Mesenteric fat pad (tissue), 1 donor: Measurements from ENCODE around the gene GARIN5A. TPM values are rescaled to one million over a fixed set of nuclear protein-coding genes. Genes with fewer than 3 reads are reported as not detected.
"Not testable (repeated sequence)": the region's sequence is repeated elsewhere in the genome, so short reads cannot be mapped to it uniquely, and the experiment has no call there.

Experiments used
- DNase-seq: peaks from one replicate; pipeline ENCODE4 v3.0.0-alpha.2; 2020; ENCODE audit warnings: low spot score
- total RNA-seq: library from RNA; stranded (reverse); fragmentation: NEBNext Ultra II Directional; extraction: Animal tissue kit (Norgen Biotek cat#: 25700); gene quantifications from one replicate; pipeline ENCODE4 v1.2.1, GENCODE V29; 2021
- donor health status: DM: yes; HTN: yes; CAD: no.

GARIN5A gene
- total RNA-seq, 1 donor from 2014 or later, result 0.35 TPM

DNA sequence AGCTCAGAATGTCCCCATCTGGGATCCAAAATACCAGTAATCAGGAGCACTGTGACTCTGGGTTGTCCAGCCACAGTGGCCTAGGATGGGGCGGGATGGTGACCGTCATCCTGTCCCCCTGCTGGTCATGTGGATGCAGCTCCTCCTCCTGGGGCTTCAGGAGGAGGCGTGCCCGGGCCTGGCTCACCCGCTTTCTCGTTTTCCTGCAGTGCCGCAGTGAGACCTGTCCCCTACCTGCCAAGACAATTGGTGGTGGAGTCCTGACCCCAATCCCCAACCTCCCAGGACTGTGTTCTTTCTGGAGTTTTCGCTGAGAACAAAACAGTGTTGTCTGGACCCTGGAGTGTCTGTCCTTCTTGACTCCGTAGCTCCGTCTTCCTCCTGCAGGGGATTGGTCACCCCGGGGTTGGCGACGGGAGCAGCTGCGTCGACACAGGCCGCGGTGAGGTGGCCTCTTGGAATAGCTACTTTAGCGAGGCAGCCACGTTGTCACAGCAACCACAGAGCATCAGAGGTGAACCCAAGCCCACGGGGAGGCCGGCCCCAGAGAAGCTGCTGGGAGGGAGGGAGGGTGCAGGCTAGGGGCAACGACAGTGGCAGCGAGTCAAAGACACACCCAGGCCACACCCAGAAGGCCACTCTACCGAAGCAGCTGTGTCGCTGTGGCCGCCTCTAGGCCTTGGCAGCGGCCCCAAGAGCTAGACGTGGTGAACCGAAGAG, 10.5 kb downstream of the GARIN5A start:
- DNase-seq, result no peak

DNA sequence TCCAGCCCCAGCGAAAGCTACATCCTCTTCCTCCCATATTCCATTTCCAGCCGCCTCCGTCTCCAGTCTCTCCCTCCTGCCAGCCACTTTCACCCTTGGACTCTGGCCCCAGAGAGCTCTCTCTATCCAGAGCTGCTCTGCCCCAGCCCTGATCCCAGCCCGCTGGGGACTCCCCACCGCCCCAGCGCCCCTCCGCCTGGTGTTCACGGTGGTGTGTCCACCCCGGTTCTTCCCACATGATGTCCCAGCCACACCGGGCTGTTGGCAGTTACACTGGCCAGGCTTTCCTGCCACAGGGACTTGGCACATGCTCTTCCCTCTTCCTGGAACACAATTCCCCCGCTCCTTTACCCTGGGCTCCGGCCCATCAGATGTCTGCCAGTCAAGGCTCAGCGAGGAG, 11.6 kb downstream of the GARIN5A start:
- DNase-seq, result no peak

DNA sequence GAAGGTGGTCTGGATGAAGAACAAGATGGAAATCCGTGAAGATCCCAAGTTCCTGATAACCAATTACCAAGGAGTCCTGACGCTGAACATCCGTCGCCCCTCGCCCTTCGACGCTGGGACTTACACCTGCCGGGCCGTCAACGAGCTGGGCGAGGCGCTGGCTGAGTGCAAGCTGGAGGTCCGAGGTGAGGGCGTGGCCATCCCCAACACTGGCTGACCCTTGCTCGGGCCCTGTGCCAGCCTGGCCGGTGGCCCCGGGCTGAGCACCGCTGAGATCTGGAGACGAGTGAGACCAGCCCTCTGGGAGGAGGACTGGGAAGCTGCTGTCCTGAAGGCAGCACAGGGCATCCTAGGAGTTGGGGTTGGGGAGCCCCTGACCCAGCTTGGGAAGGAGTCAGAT, 12.3 kb downstream of the GARIN5A start:
- no peak for DNase-seq

DNA sequence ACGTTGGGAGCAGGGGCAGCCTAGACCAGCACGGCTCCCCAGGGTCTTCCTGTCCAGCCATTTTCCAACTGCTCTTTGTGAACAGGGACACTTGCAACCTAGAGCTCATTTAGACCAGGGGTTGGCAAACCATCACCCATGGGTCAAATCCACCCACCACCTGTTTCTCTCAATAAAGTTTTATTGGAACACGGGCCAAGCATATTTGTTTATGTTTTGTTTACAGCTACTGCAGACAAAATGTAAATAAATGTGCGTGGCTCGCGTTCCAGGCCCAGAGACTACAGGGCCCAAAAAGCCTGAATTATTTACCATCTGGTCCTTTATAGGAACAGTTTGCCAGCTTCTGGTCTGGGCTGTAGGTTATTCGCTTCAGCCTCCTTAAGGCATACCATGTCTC, 13.7 kb downstream of the GARIN5A start:
- DNase-seq, result no peak

DNA sequence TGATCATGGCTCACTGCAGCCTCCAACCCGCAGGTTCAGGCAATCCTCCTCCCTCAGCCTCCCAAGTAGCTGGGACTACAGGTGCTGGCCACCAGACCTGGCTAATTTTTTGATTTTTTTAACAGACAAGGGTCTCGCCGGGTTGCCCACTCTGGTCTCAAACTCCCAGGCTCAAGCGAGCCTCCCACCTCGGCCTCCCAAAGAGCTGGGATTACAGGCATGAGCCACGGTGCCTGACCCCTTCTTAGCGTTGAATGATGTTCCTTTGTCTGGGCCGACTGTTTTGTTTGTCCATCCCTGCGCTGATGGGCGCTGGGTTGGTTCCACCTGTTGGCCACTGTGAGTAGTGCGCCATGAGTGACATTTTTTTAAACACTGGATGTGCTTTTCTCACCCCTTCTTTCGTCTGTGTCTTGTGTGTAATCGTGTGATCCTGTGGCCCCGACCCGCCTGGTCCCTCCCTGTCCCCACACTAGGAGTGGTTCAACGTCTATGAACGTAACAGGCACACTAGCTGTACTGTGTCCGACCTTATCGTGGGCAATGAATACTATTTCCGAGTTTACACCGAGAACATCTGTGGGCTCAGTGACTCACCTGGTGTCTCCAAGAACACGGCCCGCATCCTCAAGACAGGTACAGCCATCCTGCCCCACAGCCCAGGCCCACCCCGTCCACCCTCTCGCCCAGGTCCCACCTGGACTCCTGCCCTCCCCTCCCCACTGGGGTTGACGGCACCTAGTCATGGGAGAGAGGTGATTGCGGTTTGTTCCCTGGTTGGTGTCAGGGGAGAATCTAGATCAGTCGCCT, 15.4 kb downstream of the GARIN5A start:
- no peak for DNase-seq

DNA sequence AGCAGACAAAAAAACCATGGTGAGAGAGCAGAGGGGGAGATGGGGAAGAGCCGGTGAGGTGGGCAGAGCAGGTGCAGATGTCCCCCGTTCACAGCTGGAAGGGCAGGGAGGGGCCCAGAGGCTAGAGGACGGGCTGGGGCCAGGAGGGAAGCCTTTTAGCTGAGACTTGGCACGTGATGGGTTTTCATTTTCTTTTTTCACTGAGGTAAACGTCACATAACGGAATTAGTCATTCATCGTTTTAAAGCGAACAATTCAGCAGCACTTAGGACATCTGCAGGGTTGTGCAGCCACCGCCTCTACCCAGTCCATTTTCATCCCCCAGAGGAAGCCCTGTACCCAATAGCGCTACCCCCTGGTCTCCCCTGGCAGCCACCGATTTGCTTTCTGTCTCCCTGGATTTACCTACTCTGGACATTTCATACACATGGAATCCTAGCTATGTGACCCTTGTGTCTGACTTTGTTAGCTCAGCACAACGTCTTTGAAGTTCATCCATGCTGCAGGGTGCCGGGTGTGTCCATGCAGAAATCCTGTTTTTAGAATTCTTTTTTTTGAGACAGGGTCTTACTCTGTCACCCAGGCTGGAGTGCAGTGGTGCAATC, 16.4 kb downstream of the GARIN5A start:
- DNase-seq, result no peak

DNA sequence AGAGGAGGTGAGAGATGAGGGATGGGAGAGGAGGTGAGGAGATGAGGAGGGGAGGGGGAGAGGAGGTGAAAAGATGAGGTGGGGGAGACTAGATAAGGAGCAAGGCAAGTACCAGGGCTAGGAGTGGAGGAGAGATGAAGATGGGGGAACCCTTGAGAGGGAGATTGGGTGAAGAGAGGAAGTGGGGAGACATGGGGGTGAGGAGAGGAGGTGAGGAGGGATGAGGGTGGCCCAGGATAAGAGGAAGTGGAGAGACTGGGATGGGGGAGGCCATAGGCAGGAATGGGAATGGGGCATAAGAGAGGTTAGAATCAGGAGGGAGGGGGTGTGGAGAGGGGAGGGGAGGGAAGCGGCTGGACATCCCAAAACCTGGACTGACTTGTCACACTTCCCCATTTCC, 17.0 kb downstream of the GARIN5A start:
- DNase-seq, result no peak

DNA sequence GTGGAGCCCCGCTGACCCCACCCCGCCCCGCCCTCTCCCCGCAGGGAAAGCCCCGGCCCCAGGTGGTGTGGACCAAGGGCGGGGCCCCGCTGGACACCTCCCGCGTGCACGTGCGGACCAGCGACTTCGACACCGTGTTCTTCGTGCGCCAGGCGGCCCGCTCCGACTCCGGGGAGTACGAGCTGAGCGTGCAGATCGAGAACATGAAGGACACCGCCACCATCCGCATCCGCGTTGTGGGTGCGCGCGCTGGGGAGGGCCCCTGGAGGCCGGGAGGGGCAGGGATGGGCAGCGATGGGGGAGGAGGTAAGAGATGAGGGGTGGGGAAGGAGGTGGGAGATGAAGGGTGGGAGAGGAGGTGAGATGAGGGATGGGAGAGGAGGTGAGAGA, 17.6 kb downstream of the GARIN5A start:
- no peak for DNase-seq

DNA sequence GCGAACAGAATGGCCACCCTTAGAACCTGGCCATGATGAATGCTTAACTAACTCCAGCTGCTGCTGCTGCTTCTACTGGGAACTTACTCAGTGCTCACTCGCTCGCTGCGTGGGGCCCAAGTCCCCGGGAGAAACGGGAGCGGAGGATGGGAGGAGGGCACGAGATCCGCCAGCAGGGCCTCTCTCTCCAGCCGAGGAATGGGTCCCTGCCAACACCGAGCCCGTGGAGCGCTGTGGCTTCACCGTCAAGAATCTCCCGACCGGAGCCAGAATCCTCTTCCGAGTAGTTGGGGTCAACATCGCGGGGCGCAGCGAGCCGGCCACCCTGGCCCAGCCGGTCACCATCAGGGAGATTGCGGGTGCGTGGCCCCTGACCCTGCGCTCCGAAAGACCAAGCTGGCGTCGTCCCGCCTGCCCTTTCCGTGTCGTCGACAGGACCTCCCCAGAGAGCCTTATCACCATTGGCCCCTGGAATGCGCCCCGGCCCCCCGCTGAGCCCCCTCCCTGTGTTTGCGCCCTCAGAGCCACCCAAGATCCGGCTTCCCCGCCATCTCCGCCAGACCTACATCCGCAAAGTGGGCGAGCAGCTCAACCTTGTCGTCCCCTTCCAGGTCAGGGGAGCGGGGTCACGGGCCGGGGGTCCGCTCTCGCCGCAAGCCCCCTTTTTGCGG, 18.1 kb downstream of the GARIN5A start:
- DNase-seq, result no peak

DNA sequence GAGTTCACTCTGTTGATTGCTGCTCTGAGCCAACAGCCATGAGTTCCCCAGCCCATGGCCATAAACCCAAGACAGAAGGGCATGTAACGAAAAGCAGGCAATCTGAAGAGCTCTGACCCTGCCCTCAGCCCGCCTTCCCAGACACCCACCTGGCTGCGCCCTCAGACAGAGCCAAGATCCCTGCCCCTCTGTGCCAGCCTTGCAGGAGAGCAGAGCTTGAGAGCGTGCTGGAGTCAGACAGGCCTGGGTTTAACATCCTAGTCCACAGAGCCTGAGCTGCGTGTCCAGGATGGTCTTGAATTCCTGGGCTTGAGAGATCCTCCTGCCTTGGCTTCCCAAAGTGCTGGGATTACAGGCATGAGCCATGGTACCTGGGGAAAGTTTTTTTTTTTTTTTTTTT, 19.3 kb downstream of the GARIN5A start:
- no peak for DNase-seq

DNA sequence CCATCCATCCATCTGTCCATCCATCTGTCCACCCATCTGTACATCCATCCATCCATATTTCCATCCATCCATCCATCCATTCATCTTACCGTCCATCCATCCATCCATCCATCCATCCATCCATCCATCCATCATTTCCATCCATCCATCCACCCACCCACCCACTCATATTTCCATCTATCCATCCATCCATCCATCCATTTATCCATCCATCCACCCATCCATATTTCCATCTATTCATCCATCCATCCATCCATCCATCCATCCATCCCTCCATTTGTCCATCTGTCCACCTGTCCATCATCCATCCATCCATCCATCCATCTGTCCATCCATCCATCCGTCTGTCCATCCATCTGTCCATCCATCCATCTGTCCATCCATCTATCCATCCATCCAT, 20.7 kb downstream of the GARIN5A start:
- no peak for DNase-seq

DNA sequence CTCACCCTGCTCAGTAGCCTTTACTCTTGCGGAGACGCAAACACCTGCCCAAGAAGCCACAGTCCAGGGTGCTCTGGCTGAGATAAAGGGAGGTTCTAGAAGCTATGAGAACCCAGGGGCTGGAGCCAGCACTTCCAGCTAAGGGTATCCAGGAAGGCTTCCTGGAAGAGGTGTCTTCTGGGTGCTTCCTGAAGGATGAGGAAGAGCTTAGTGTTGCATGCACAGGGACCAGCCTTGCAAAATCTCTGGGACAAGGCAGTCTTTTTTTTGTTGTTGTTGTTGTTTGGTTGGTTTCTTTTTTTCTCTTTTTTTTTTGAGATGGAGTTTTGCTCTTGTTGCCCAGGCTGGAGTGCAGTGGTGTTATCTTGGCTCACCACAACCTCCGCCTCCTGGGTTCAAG, 23.4 kb downstream of the GARIN5A start:
- DNase-seq, result no peak

DNA sequence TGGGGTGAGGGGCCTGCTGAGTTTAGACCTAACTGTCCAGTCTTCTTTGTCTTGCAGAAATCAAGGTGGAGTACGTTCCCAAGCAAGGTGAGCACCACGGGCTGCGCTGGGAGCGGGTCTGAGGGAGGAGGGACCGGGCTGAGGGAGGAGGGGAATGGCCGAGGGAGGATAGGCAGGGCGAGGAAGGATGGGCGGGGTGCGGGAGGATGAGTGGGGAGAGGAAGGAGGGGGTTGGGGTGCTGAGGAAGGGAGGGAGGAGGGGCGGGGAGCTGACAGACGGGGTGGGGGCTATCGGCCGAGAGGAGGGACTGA, 25.5 kb downstream of the GARIN5A start:
- DNase-seq, result no peak

DNA sequence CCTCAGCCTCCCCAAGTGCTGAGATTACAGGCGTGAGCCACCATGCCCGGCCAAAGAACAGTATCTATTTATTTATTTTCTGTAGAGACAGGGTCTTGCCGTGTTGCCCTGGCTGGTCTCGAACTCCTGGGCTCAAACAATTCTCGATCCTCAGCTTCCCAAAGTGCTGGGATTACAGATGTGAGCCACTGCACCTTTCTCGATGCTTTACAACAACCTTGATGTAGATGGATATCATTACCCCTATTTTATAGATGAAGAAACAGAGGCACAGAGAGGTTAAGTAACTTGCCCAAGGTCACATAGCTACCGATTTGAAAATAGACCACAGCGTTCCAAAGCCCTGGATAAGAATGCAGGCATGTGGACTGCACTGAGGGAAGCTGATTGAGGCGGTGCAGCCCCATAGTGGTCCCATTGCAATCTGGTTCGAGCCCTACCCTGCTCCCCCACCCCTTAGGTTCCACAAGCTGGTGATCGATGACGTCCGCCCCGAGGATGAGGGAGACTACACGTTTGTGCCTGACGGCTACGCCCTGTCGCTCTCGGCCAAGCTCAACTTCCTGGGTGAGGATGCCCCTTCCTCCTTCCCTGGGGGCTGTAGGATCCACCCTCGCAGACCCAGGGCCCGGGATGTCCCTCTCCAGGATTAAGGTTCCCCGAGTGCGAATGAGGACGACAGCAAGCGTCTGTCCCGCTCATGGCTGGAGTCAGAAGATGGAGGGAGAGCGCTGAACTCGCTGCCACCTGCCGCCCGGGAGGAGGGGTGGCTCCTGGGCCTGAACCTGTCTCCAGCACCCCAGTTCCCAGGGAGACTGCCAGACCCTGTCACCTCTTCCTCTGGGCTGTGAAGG, 26.1 kb downstream of the GARIN5A start:
- no peak for DNase-seq

DNA sequence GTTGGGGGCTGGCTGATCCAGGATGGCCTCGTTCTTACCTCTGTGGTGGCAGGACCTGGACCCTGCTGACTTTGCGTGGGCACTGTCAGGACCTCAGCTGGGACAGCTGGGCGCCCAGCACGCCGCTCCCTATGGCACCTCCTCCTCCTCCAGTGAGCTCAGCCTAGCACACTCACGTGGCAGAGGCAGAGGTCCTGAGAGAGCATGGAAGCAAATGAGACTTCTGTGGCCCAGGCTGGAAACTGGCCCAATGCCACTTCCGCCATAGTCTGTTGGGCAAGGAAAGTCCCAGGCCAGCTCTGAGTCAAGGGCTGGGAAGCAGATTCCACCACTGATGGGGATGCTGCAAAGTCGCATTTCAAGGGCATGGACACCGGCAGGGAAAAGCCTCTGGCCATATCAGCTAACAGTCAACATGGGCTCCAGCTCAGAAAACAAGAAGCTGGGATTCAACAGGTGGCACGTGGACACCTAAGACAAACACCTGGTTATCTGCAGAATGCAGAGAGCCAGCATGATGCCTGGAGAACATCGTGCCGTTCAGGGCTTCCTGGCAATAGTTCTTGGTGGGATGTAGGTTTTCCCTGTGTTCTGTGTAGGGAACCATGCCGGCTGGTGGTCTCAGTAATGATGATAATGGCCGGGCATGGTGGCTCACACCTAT, 27.3 kb downstream of the GARIN5A start:
- DNase-seq, result no peak

DNA sequence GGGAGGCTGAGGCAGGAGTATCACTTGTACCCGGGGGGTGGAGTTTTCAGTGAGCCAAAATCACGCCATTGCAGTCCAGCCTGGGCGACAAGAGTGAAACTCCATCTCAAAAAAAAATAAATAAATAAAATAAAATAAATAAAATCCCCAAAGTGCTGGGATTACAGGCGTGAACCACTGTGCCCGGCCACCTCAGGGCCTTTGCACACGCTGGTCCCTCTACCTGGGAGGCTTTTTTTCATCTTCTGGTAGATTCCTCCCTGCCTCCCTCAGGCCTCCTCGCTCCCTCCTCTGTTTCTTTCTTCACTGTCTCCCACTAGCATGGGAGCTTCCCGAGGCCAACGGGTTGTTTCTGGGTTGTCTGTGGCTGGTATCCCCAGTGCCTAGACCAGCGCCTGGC, 28.9 kb downstream of the GARIN5A start:
- DNase-seq, result no peak

DNA sequence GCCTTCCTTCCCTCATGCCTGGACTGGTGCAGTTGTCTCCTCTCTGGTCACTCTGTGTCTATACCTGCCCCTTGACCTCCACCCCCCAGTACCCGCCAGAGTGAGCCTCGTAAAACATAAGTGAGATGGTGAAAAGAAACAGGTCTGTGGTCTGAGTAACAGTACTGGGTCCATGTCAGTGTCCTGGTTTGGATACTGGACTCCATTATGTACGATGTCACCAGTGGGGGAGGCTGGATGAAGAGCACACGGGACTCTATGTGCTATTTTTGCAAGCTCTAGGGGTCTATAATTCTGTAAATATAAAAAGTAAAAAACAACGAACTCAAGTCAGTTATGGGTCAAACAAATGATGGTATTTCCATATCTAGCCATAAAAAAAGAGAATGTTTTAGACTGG, 29.6 kb downstream of the GARIN5A start:
- DNase-seq, result no peak

DNA sequence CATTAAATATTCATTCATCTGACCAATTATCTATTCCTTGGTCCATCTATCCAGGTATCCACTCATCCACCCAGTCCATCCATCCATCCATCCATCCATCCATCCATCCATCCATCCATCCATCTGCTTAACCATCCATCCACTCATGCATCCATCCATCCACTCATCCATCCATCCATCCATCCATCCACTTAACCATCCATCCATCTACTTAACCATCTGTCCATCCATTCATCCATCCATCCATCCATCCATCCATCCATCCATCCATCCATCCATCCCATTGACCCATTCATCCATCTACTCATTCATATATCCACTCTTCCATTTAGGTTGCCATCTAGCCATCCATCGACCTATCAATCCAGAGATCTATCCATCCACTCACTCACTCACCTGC, 32.6 kb downstream of the GARIN5A start:
- no peak for DNase-seq

DNA sequence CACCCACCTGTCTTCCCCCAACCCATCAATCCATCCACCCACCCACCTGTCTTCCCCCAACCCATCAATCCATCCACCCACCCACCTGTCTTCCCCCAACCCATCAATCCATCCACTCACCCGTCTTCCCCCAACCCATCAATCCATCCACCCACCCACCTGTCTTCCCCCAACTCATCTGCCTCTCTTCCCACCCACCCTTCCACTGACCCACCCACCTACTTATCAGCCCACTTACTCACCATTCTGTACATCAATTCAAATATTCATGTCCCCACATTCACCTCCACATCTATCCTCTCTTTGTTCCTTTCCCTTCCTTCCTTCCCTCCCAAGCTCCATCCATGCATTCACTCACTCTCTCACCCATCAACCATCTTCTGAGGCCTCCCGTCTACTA, 37.5 kb downstream of the GARIN5A start:
- not testable (repeated sequence) for DNase-seq

DNA sequence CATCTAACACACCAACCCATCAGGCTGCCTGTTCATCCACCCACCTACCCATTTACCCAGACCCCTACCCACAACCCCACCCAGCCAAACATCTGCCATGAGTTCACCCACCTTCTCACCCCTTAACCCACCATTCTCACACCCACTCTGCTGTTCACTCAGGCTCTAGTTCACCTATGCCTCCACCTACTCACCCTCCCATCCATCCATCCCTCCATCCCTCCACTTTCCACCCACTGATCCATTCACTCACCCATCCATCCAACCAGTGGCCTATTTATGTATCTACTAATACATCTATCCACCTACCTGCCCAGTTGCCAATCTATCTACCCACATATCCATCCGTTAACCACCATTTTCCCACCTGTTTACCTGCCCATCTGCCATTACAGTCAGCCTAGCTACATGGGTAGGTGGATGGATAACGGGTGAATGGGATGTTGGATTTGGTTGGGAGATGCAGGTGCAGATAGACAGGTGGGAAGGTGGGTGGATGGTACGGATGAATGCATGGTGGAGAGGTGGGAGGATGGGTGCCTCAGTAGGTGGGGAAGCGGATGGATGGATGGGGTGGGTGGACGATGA, 38.7 kb downstream of the GARIN5A start:
- DNase-seq, result no peak
